HG02588 (cell line): Measurements from ENCODE around the gene ETS2.
"Not testable (repeated sequence)": the region's sequence is repeated elsewhere in the genome, so short reads cannot be mapped to it uniquely, and the experiment has no call there.

ENCODE experiments used
- ATAC-seq: cut with Tn5 transposase; IDR thresholded peaks from one replicate; pipeline ENCODE4 v1.9.1; 2021; ENCODE audit warnings: mild to moderate bottlenecking, moderate library complexity; ENCODE audit not compliant: unreplicated experiment

The ETS2 gene

DNA sequence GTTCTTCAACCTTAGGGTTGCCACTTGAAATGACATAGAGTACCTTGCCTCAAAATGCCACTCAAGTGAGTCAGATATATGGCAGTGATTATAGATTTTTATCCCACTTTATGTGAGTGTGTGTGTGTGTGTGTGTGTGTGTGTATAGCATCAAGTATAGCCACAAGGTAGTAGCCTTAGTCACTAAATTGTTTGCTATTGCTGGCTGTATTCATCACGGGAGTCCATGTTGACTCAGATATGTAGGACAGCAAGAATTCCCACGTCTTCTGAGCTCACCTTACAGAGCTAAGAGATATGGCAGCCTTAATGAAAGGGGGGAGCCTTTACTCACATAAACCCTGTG is 9.3 kb downstream of the ETS2 start:
- ATAC-seq: no peak

DNA sequence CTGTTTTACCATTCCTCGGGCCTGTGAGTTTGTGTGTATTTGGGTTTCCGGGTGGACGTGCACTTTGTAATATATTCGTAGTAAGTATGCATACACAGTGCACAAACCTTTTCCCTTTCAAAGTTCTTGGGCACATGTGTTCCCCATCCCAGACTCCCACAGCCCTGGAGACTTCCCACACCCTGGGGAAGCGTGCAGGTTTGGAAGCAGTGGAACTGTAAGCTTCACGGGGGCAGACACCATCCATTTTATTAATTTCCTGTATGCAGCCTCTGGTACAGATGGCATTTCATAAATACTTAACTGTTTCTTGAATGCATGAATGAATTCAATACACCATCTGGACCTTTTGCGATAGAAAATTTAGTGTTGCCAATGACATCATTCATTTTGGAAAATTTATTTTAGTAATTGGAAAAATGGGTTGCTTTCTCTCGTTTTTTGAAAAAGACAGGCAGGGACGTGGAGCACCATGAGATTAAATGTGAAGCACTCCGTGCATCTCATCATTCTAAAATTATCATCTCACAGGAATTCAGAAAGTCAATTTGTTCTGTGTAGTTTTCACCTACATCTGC is 10.8 kb downstream of the ETS2 start:
- no peak for ATAC-seq

DNA sequence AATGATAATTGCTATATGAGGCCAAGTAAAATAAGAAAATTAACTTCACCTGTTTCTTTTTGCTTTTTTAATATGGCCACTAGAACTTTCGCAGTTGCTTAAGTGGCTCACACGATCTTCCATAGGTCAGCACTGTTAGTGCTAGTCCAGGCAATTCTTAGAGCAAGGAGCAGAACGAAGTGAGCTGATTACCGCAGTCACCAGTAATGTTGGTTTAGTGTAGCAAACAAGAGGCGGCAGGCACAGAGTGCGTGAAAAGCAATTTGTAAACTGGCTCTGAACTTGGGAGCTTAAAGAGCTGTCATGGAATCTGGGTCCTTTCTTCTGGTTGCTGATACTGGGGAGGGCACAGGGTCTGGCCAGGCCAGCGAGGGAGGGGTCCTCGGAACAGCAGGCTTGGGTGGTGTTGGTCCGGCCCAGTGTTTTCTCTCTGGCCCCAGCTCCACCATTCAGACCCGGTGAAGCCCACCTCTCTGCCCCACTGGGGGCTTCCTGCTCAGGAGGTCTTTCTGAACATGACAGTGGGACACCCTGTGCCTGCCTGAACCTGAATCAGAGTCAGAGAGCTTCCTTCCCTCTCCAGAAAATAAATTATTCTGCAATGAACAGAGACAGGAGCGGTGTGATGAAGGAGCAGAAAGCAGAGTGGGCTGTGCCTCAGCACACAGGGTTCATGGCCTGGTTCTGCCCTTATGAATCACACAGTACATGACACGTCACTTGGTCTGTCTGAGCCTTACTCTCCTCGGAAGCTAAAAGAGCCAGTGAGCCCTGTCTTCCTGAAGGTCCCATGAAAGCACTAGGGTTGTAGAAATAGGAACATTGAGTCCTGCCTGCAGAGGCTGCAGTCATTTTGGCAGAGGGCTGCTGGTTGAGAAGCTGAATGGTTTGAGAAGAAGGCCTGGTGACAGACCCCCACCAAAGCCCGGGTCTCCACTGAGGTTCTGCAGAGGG is 11.9 kb downstream of the ETS2 start:
- ATAC-seq: no peak

DNA sequence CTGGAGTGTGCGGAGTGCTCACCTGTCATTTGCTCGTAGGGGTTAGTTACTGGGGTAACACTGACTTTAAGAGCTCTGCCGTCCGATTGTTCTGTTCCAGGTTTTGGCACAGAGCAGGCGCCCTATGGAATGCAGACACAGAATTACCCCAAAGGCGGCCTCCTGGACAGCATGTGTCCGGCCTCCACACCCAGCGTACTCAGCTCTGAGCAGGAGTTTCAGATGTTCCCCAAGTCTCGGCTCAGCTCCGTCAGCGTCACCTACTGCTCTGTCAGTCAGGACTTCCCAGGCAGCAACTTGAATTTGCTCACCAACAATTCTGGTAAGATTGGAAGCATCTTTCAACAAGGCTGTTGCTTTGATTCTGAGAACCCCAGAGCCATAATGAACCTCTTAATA is 12.6 kb downstream of the ETS2 start:
- ATAC-seq: no peak

DNA sequence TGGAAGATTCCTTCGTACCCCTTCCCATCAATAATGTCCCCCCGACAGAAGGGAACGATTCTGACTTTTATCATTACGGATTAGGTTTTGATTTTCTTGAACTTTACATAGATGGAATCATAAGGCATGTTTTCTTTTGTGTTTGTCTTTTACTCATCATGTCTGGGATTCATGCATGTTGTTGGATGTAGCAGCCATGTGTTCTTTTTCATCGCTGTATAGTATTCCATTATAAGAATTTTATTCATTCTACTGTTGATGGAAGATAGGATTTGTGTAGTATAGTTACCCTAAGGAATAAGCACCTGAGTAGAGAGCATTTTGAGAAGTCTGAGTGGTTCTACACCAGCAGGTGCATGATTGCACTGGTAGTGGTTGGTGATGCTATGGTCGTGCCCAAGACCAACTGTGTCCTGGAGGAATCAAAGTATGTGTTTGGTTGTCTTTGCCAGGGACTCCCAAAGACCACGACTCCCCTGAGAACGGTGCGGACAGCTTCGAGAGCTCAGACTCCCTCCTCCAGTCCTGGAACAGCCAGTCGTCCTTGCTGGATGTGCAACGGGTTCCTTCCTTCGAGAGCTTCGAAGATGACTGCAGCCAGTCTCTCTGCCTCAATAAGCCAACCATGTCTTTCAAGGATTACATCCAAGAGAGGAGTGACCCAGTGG is 13.5 kb downstream of the ETS2 start:
- no peak for ATAC-seq

DNA sequence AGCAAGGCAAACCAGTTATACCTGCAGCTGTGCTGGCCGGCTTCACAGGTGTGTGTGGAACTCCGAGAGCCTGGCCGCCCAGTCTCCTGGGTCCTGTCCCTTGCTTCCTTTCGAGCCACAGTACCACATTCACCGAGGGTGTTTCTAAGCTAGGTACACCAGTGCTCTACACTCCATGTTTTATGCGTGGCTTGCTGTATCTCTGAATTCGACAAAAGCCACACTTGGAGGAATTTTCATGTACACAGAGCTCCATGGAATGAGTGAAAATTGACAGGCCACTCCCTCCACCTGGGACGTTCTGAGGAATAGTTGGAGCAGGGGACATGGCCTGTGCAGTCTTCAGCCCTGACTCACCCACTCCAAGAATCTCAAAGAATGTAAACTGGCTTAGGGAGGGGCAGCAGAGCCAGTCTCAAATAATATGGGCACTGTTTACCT is 14.0 kb downstream of the ETS2 start:
- ATAC-seq: no peak

DNA sequence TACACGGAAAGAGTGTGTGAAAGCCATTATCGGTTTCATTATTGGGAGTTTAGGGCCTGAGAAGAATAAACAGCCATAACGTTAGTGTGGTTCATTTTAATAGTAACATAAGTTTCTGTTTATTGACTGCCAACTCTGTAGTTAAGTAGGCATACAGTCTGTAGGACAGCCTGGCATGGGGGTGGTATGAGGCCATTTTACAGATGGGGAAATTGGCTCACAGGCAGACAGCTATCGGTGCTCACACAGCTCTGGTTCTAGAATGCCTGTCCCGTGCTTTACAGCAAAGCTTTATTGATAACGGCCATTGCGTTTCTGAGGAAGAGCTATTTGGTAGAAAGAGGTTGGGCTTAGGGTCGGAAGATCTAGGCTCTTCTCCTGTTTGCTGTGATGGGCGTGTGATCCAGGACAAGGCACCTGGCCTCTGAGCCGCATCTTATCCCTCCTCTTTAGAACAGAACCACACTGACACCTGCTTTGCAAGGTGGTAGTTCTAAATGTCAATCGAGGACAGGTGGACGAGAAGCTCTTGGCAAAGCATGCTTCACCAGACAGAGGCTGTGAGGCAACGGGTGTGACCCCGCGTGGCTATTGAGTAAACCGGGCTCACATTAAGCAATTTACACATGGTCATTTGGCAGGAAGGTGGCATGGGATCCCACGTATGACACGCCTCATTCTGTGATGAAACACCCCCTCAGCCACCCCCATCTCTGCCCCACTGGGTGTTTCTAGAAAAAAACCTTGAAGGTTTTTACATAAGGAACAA is 14.9 kb downstream of the ETS2 start:
- no peak for ATAC-seq

DNA sequence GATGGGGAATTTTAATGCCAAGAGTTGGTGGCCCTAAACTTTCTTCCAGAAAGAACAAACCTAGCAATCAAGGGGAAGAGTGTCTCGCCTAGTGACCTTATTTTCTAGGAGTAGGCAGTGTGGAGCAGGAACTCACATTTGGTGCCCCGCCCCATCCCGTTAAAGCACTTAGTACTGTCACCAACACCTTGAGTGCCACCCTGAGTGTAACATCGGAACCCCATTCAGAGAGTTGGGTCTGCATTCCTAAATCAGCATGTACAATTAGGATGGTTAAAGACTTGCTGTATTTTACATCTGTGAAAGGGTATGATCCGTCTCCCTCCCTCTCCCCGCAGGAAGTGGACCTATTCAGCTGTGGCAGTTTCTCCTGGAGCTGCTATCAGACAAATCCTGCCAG is 15.5 kb downstream of the ETS2 start:
- no peak for ATAC-seq

DNA sequence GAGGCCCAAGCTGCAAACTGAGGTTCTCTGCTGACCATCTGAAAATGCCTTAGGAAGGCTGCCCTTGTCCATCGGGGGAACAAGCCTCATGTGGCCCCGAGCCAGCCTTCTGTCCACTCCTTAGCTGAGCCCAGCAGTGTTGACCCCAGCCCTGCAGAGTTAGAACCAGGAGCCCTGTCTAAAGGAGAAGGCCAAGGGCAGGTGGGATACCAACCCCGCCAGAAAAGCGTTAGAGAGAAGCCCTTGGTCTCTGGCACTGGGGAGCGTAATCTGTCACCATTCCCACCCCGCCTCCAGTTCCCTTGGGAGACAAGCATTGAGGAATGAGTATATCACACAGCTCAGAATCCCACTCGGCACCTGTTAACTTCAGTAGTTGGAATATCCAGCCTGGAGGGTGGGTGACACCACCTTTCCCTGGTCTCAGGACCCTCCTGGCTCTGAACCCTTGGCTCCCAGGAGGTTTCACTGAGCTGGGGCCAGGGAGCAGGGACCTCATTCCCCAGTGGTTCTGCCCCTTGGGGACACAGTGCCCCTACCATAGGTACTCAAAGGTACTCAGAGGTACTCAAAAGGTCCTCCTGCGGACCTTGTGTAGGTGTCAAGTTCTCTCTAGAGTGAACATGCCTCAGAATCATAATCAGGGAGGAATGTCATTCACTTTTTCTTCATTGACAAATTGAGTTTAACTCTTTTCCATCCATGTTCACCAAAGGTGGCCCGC is 16.4 kb downstream of the ETS2 start:
- no peak for ATAC-seq

DNA sequence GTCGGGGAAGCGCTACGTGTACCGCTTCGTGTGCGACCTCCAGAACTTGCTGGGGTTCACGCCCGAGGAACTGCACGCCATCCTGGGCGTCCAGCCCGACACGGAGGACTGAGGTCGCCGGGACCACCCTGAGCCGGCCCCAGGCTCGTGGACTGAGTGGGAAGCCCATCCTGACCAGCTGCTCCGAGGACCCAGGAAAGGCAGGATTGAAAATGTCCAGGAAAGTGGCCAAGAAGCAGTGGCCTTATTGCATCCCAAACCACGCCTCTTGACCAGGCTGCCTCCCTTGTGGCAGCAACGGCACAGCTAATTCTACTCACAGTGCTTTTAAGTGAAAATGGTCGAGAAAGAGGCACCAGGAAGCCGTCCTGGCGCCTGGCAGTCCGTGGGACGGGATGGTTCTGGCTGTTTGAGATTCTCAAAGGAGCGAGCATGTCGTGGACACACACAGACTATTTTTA is 17.1 kb downstream of the ETS2 start:
- no peak for ATAC-seq

DNA sequence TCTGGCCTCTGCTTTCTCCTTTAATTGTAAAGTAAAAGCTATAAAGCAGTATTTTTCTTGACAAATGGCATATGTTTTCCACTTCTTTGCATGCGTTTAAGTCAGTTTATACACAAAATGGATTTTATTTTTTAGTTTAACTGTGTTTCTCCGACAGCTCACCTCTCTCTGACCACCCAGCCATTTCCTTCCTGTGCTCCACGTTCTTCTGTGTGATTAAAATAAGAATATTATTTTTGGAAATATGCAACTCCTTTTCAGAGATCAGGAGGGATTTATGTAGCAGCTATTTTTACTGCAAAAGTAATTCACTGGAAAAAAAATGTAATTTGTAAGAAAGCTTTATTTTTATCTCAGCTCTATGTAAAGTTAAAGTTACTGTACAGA is 18.0 kb downstream of the ETS2 start:
- no peak for ATAC-seq

DNA sequence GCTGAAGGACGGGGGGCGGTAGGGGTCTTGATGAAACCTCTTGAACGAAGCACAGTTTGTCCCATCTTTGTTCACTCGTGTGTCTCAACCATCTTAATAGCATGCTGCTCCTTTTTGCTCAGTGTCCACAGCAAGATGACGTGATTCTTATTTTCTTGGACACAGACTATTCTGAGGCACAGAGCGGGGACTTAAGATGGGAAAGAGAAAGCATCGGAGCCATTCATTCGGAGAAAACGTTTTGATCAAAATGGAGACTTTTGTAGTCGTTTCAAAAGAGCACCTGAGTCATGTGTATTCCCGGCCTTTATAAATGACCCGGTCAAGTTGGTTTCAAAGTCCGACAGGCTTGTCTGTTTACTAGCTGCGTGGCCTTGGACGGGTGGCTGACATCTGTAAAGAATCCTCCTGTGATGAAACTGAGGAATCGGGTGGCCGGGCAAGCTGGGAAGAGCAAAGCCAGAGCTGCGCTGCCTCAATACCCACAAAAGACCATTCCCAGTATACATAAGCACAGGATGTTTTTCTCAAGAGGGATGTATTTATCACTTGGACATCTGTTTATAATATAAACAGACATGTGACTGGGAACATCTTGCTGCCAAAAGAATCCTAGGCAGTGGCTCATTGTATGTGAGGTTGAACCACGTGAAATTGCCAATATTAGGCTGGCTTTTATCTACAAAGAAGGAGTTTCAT is 18.5 kb downstream of the ETS2 start:
- no peak for ATAC-seq

DNA sequence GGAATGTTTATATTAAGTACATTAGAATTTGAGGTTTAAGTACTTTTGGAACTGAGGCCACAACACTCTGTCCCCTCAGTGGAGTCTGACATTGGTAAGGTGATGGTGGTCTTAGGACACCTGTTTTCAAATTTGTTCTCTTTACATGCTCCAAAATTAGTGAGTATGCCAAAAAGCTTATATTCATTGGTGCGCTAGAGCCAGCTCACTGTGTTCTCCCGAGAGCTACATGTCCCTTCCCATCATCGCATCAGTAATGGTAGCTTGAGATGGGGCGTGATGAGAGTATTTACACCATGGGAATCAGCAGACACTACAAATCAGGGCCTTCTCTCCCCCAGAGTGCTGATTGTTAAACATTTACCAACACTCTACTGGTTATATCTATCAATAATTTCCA is 19.5 kb downstream of the ETS2 start:
- no peak for ATAC-seq

DNA sequence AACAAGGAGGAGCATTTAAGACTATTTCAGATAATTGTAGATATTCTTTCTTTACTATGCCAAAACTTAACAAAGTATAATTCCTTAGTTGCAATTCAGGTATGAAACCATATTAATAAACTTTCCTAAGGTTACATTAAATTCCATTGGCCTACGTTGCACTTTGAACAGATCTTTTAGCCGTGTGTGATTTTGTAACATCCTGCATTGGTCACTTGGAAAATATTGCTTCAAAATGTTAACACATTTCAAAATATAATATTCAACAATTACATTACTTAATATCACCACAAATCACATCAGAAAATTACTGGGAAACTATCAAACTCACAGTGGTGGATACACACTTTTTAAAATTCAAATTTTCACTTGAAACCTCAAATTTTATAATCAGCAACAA is 20.2 kb downstream of the ETS2 start:
- ATAC-seq: no peak

DNA sequence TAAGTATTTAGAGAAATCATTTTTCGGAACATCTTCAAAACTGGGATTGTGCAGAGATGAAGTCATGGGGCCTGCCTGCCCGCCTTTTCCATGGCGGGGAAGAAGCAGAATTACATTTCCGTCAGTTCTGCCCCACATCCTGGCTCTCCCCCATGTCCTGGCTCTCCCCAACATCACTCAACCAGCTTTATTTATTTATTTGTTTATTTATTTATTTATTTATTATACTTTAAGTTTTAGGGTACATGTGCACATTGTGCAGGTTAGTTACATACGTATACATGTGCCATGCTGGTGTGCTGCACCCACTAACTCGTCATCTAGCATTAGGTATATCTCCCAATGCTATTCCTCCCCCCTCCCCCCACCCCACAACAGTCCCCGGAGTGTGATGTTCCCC is 22.4 kb downstream of the ETS2 start:
- ATAC-seq: not testable (repeated sequence)

DNA sequence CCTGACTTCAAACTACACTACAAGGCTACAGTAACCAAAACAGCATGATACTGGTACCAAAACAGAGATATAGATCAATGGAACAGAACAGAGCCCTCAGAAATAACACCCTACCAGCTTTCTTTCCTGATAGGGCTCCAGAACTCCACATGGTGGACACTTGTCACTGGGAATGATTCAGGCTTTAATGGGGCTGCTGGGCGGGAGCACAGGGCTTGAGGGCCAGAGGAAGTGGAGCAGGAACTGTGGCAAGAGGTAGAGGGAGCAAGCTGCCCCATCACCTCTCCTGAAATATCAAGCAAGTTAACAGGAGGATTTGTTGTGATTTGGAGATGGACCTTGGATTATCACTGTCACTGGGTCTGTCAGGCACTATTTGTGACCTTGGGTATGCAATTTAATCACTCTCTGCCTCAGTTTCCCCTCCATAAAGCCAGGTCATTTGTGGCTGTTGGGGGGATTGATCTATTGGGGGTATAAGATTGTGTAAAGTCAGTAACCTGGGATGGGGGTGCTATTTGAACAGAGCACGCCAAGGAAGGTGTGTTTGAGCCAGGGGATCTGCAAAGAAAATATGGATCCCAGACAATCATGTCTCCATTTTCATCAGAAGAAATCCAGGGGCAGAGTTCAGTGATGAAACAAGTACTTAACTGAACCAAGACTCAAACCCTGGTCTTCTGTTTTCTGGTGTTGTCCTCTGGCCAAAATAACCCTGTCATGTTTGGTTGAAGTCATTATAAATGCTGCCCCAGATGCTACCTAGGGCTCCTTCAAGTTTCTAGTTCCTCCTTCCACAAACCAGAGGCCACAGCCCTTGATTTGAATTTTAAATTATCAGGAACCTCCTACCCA is 25.2 kb downstream of the ETS2 start:
- peak; percentile 75 for ATAC-seq

DNA sequence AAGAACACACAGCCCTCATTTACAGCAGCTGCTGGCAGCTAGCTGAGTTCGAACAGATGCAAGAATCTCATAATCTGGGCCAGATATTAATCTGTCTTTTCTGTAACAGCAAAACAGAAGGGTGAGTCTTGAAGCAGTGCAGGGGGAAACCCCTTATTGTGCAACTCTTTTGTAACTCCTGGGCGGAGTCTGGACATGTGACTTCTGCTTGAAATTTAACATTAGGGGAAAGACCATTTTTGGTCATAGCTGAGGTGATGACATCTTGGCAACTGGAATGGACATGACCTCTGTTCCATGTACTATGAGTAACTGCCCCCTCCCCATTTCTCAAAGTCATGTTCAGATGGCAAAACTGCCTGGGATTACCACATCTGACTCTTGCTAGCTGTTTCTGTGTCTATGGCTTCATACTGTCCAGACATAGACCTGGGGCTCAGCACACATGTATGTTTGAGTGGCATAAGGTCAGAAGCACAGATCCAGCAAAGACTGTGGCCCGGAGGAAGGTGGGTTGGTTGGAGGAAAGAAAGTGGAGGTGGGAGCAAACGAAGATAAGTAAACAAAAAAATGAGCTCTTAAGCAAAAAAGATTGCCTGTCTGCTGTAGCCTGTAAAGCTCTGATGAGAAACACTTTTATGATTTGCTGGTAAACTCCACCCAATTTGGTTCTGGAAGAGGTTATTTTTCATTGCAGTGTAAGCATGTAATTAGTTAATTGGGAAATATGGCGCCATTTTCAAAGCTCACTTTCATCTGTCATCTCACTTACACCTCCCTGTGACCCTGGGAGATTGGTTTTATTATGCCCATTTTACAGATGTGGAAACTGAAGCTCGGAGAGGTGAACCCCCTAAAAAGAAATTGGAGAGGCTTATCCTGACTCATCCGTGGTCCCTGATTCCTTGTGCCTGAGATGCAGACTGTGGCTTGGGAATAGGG is 26.1 kb downstream of the ETS2 start:
- peak; percentile 81 for ATAC-seq

DNA sequence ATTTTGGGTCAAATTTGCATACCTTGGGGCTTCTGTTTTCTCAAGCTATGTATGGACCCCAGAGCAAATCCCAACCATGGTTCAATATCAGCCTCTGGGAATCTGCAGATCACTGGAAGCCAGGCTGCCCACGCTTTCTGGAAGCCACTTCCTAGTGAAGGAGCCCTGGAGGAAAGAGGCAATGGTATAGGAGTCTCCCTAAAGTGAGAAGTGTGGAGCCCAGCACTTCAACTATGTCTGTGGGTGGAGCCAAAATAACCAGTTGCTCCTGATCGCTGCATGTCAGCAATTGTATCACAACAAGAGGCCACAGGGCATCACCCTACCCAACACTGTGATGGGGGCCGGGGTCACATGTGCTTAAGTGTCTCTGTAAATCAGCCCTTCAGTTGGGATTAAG is 26.9 kb downstream of the ETS2 start:
- no peak for ATAC-seq
